Effector CD4-positive, alpha-beta T cell (primary cell): ENCODE results near the gene DYNLT3.

Experiments used
- DNase-seq: peaks from one replicate; pipeline ENCODE4 v3.0.0-alpha.2; 2020

DYNLT3 gene

GRCh38 chrX:37840931-37841330 lies 6.4 kb downstream of the DYNLT3 start:
- DNase-seq, result no peak

DNA sequence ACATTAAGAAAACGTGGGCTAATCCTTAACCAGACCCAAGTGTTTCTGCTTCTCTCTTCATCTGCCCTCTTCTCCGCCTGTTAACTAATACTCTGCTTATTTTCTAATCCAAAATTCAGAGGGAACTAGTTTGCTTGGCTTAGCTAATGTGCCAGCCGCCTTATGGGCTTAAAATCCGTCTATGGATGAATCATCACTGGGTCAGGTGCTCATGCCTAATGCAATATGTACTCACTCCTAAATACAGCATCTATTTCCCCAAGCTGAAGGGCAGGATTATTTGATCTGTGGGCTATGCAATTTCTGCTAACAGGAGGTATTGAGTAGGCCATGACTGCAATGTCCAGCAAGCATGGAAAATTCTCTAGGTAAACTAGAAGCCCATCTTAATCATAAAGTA lies 12.4 kb downstream of the DYNLT3 start:
- no peak for DNase-seq

- no peak for DNase-seq
Measured at GRCh38 chrX:37830371-37830770, 17.0 kb downstream of the DYNLT3 start.

DNA sequence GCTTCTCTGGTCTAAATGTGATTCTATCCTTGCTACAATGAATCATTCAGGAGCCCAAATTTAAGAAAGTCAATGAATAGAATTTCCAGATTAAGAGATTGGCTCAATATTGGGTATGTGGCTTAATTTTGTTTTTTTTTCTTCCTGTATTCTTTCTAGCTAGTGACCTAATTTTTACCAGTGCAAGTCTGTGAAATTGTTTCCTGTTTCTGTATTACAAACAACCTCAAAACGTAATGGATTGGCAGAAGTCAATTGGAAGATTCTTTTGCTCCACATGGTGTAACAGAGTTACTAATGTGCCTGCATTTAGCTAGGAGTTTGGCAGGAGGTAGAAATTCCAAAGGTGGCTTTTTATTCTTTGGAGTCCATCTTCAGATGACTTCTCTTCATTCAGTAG lies 17.6 kb downstream of the DYNLT3 start:
- no peak for DNase-seq

GRCh38 chrX:37825215-37825842 lies 22.0 kb downstream of the DYNLT3 start:
- DNase-seq, result peak; percentile 39

- no peak for DNase-seq
Measured at GRCh38 chrX:37824491-37825214, 22.7 kb downstream of the DYNLT3 start.

GRCh38 chrX:37820646-37821045 lies 26.7 kb downstream of the DYNLT3 start:
- no peak for DNase-seq

DNA sequence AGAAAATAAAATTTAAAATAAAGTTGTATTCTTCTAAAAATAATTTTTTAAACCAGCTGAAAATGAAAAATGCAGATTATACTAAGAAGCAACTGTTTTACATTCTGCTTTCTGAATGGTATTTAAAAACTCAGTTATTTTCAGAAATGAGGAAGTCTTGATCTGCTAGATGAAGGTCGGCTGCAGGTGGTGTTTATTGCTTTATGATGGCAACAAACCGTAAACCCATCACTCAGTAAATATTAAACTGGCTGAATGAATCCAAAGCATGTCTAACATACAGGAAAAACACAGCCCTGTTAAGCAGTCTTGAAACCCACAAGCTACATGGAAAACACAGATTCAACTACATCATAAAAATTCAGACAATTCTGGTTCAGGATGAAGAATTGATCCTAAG lies 29.3 kb downstream of the DYNLT3 start:
- no peak for DNase-seq

GRCh38 chrX:37817579-37817978 lies 29.8 kb downstream of the DYNLT3 start:
- DNase-seq, result no peak

DNA sequence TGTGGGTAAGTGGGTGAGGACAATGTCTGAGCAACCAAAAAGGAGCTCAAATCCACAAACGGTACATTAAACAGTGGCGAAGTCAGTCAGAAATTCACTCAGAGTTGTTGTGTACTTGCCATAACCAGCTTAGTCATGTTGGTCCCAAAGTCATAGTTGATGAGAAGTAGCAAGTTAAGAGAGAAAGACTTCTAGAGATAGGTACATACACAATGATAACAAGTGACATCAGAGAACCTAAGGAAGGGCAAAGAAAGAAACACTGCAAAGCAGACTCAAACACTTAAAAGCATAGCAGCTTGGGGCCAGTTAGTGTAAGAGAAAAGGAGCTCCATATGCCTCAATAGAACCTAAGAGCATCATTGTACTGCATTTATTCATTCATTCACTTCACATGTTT lies 30.2 kb downstream of the DYNLT3 start:
- no peak for DNase-seq

- DNase-seq, result no peak
Measured at GRCh38 chrX:37816766-37817165, 30.6 kb downstream of the DYNLT3 start.

GRCh38 chrX:37815366-37815765 lies 32.0 kb downstream of the DYNLT3 start:
- DNase-seq, result no peak

DNA sequence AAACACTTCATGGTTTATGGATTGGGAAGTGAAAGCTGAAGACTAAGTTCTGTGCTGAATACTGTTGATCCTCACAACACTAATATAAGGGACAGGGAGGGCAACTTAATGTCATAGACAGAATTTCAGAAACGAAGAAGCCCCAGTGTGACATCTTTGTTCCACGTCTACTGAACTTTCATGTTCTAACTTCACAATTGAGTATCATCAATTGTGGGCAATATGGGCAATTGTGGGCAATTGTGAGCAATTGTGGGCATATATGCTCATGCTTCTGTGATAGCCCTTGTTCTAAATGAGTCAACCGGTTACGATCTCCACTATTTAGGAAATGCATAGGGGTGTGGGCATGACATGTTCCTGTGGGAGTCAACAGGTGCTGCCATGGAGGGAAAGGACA lies 33.8 kb downstream of the DYNLT3 start:
- DNase-seq, result no peak

- DNase-seq, result no peak
Measured at GRCh38 chrX:37812110-37812509, 35.3 kb downstream of the DYNLT3 start.

DNA sequence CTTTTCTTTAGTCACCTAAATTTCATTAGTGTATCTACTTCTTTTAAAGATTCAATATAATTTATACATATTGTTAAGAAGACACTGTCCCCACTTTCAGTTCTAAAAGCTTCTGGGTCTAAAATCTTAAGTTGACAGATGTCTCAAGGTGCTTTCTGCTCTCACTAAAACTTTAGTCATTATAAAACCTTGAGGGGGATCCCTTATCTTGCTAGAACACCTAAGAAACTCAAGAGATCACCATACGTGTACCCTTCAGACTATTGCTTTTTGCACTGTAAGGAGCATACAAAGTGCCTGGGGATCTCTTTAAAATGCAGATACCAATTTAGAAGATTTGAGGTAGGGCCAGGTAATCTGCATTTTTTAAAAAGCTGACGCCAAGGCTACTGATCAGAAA lies 37.4 kb downstream of the DYNLT3 start:
- no peak for DNase-seq

DNA sequence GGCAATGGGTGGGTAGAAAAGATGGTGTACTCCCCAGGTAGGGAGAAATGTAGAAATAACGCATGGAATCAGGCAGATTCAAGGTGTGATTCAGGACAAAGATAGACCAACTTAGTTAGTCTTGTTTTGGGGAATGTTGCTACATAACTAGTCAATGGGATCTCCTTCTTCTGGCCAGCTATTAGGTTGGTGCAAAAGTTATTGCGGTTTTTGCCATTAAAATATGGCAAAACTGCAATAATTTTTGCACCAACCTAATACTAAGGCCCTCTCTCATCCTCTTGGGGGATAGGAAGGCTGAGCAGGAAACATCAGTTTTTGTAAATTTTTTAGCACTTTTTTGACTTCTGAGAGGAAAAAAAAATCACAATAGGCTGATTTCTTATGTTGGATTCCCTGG lies 44.3 kb downstream of the DYNLT3 start:
- no peak for DNase-seq

GRCh38 chrX:37802028-37802427 lies 45.3 kb downstream of the DYNLT3 start:
- no peak for DNase-seq

GRCh38 chrX:37800717-37801116 lies 46.7 kb downstream of the DYNLT3 start:
- no peak for DNase-seq

GRCh38 chrX:37799936-37800335 lies 47.4 kb downstream of the DYNLT3 start:
- no peak for DNase-seq

GRCh38 chrX:37796805-37797204 lies 50.6 kb downstream of the DYNLT3 start:
- DNase-seq, result no peak

DNA sequence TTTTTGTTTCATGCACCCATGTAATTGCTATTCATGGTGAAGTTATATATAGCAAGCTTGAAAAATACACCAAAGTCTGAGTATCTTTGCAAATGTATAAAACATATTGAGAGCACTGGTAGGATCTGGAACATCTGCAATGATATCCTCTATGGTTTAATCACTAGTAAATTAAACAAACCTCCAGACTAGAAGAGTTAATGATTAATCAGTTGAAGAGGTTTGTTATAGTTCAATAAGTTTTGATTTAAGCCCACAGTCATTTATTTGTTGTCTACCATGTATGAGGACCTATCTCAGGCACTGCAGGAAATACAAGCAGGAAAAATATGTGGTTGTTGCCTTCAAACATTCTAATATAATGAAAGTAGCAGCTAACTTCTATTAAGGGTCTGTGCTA lies 51.1 kb downstream of the DYNLT3 start:
- DNase-seq, result no peak
